WERI-Rb-1 (cell line): ENCODE measurements around the gene OXNAD1.

ENCODE experiments used
- DNase-seq: peaks from one replicate; pipeline ENCODE4 v3.0.0-alpha.2; 2020
- H3K27ac ChIP-seq: fragments of 250-450 bp; sonication (Bioruptor Pico); 2 replicates; pipeline ENCODE4 v1.5.1; 2020; ENCODE audit warnings: mild to moderate bottlenecking, moderate library complexity
- H3K27me3 ChIP-seq: fragments of 250-450 bp; sonication (Bioruptor Pico); 2 replicates; pipeline ENCODE4 v1.5.1; 2021; ENCODE audit warnings: mild to moderate bottlenecking, low read depth, moderate library complexity; ENCODE audit not compliant: insufficient read depth, severe bottlenecking
- H3K36me3 ChIP-seq: fragments of 250-450 bp; sonication (Bioruptor Pico); 2 replicates; pipeline ENCODE4 v1.5.1; 2020; ENCODE audit warnings: mild to moderate bottlenecking, moderate library complexity
- H3K4me3 ChIP-seq: 2 replicates; pipeline ENCODE4 v1.5.1; 2011; ENCODE audit warnings: low read depth, mild to moderate bottlenecking, control low read depth, low read length
- H3K9me3 ChIP-seq: fragments of 250-450 bp; sonication (Bioruptor Pico); 2 replicates; pipeline ENCODE4 v1.5.1; 2021; ENCODE audit warnings: mild to moderate bottlenecking, moderate library complexity; ENCODE audit not compliant: severe bottlenecking
- TF ChIP-seq, protein P1 (sequence below): IDR thresholded peaks from 2 replicates; pipeline ENCODE4 v1.5.1; 2011; ENCODE audit warnings: low read depth, mild to moderate bottlenecking, control low read depth, inconsistent platforms, low read length

The OXNAD1 gene

DNA sequence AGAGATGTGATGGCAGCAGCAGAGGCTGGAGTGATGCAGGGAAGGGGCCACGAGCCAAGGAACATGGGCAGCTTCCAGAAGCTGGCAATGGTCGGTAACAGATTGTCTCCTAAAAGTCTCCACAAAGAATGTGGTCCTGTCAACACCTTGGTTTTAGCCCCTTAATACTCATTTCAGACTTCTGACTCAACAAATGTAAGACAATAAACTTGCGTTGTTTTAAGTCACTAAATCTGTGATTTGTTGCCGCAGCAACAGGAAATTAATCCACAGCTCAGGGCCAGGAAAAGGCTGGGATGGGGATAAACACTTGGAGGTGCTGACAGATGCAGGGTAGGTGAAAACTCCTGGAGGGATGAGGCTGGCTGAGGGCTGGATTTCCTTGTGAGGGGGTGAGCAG is 69.9 kb downstream of the OXNAD1 start:
- H3K27me3 ChIP-seq: no peaks in the 10 kb centered on the region
- H3K9me3 ChIP-seq: peaks cover 12% of the 10 kb centered on the region
- no peaks in the 10 kb centered on the region; the same call in 1 of the 2 replicates for H3K36me3 ChIP-seq
- TF ChIP-seq, protein P1, sequence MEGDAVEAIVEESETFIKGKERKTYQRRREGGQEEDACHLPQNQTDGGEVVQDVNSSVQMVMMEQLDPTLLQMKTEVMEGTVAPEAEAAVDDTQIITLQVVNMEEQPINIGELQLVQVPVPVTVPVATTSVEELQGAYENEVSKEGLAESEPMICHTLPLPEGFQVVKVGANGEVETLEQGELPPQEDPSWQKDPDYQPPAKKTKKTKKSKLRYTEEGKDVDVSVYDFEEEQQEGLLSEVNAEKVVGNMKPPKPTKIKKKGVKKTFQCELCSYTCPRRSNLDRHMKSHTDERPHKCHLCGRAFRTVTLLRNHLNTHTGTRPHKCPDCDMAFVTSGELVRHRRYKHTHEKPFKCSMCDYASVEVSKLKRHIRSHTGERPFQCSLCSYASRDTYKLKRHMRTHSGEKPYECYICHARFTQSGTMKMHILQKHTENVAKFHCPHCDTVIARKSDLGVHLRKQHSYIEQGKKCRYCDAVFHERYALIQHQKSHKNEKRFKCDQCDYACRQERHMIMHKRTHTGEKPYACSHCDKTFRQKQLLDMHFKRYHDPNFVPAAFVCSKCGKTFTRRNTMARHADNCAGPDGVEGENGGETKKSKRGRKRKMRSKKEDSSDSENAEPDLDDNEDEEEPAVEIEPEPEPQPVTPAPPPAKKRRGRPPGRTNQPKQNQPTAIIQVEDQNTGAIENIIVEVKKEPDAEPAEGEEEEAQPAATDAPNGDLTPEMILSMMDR: no peak
- DNase-seq: no peak
- no peak overlapping the region for H3K4me3 ChIP-seq
- H3K27ac ChIP-seq: no peak overlapping the region

DNA sequence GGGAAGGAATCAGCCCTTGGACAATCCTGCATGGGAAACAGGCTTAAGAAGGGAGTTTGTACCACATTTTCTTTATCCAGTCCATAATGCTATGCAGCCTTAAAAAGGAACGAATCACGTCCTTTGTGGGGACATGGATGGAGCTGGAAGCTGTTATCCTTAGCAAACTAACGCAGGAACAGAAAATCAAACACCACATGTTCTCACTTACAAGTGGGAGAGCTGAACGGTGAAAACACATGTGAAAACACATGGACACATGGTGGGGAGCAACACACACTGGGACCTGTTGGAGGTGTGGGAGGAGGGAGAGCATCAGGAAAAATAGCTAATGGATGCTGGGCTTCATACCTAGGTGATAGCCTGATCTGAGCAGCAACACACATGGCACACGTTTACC is 70.3 kb downstream of the OXNAD1 start:
- TF ChIP-seq, protein P1: no peak

DNA sequence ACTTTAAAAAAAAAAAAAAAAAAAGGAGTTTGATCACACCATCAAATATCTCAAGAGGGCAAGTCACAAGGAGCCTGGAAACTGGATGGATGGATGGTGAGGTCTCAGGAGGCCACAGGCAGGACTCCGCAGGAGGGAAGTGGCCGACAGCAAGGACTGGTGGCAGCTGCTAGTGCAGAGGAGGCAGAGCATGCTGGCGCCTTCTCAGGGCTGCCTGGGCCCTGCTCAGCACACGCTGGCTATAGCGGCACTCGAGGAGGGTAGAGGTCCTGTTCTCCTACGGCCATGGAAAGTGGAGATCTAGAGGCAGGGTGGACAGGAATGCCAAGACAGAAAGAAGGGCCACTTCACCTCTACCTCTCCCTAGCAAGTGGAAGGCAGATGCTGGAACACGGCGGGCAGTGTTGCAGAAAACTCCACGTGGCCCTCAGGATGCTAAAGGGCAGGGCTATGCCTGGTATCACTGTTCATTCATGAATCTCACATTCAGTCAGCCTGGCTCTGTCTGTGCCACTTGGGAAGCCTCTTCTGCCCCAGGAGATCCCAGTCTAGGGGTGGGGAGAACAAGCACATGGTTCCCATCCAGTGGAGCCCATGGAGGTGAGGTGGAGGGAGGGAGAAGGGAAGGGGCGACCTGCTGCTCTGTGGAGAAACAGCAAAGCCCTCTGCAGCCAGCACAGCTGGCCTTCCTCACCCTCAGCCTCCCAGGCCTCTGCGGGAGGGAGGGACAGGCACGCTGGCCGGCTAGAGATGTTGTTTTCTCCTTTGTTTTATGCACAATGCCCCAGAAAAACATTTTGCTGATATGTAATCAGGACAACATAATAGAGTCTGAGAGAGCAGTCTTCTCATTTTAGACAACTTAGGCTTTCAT is 71.0 kb downstream of the OXNAD1 start:
- TF ChIP-seq, protein P1: no peak
- Histone ChIP-seq H3K9me3 (peaks cover 12% of the 10 kb centered on the region), H3K36me3 (no peaks in the 10 kb centered on the region; the same call in 1 of the 2 replicates), H3K27me3 (no peaks in the 10 kb centered on the region), H3K27ac (no peak overlapping the region), H3K4me3 (no peak overlapping the region)
- DNase-seq: no peak

More for the DNA sequence above, 70.3 kb downstream of the OXNAD1 start:
- Histone ChIP-seq H3K4me3 (no peak overlapping the region), H3K27me3 (no peaks in the 10 kb centered on the region), H3K9me3 (peaks cover 12% of the 10 kb centered on the region), H3K27ac (no peak overlapping the region), H3K36me3 (no peaks in the 10 kb centered on the region; the same call in 1 of the 2 replicates)
- DNase-seq: no peak

DNA sequence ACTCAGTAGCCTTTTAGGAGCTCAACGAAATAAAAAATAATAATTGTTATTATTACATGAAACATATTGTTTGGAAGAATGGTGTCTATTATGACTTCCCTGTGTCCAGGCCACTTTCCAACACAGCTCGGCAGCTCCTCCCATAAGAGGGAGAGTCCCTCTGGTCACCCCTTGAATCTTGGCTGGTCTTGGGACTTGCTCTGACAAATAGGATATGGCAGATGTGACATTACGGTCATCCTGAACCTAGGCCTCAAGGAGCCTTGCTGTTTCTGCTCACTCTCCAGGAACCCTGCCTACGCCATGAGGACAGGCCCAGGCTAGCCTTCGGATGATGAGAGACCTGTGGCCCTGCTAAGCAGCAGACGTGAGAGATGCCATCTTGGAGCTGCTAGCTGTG is 71.8 kb downstream of the OXNAD1 start:
- TF ChIP-seq, protein P1: no peak
- Histone ChIP-seq H3K9me3 (peaks cover 12% of the 10 kb centered on the region), H3K27me3 (no peaks in the 10 kb centered on the region), H3K4me3 (no peak overlapping the region), H3K27ac (no peak overlapping the region), H3K36me3 (no peaks in the 10 kb centered on the region; the same call in 1 of the 2 replicates)
- no peak for DNase-seq

GRCh38 chr3:16337856-16338540 is 73.0 kb downstream of the OXNAD1 start:
- Histone ChIP-seq H3K9me3 (peaks cover 12% of the 10 kb centered on the region), H3K4me3 (no peak overlapping the region), H3K27ac (no peak overlapping the region), H3K27me3 (no peaks in the 10 kb centered on the region), H3K36me3 (no peaks in the 10 kb centered on the region; the same call in 1 of the 2 replicates)
- DNase-seq: no peak
- TF ChIP-seq, protein P1: no peak
